Measurements from ENCODE around the gene LRRC4C. TPM values are rescaled to one million over a fixed set of nuclear protein-coding genes. Genes with fewer than 3 reads are reported as not detected.

LRRC4C gene
- total RNA-seq, 1 experiment from 2014 or later, result 0.15 TPM

GRCh38 chr11:40513281-40513680, 946.2 kb downstream of the LRRC4C start:
- Histone ChIP-seq H3K36me3 (ENCODE audit: control insufficient read depth, insufficient read depth, low read length) (no peaks in the 10 kb centered on the region), H3K27ac (ENCODE audit: low read length) (no peak overlapping the region), H3K4me1 (ENCODE audit: control insufficient read depth, insufficient read depth, low read length) (no peaks in the 10 kb centered on the region), H3K4me3 (ENCODE audit: low read depth in 2 of 2, low read length in 2 of 2) (no peak overlapping the region), H3K9me3 (ENCODE audit: control insufficient read depth, insufficient read depth, low read depth, low read length) (no peaks in the 10 kb centered on the region), H3K27me3 (ENCODE audit: control insufficient read depth, insufficient read depth, low read length) (no peaks in the 10 kb centered on the region)
- ChIA-PET CTCF (no interaction called here), POLR2A (no interaction called here)
- in situ Hi-C loops (cut with HindIII; ENCODE audit: low pct_unique_long_range_greater_than_20kb, low sequenced_read_pairs), result no loop called here
- DNase-seq (ENCODE audit: low read depth, low spot score), result no peak
- no TSS peak for BruUV-seq (replicated peaks)
- TF ChIP-seq POLR2AphosphoS5 (IDR thresholded peaks at IDR 0.05; ENCODE audit: low read depth, low read length) (no peak), REST (IDR thresholded peaks at IDR 0.05; ENCODE audit: insufficient read depth in 1 of 2, low read depth in 2 of 2, low read length in 1 of 2) (no peak), SIN3A (IDR thresholded peaks at IDR 0.05; ENCODE audit: borderline replicate concordance, insufficient read depth, low read depth, low read length) (no peak)
- 0 out of 2 replicates have a peak, but pooled peaks have one; percentile 17 for ATAC-seq
- intact Hi-C loops (cut with micrococcal nuclease; ENCODE audit: unreplicated experiment), result no loop called here

GRCh38 chr11:40508303-40508702, 951.1 kb downstream of the LRRC4C start:
- no peaks in the 10 kb centered on the region for H3K36me3 ChIP-seq (ENCODE audit: control insufficient read depth, insufficient read depth, low read length)
- ChIA-PET CTCF (no interaction called here), POLR2A (no interaction called here)
- H3K4me3 ChIP-seq (ENCODE audit: low read depth in 2 of 2, low read length in 2 of 2), result no peak overlapping the region
- TF ChIP-seq POLR2AphosphoS5 (IDR thresholded peaks at IDR 0.05; ENCODE audit: low read depth, low read length), result no peak
- TF ChIP-seq REST (IDR thresholded peaks at IDR 0.05; ENCODE audit: insufficient read depth in 1 of 2, low read depth in 2 of 2, low read length in 1 of 2), result no peak
- TF ChIP-seq SIN3A (IDR thresholded peaks at IDR 0.05; ENCODE audit: borderline replicate concordance, insufficient read depth, low read depth, low read length), result no peak
- TF ChIP-seq TCF7L2 (IDR thresholded peaks at IDR 0.05; ENCODE audit: low read depth, low read length), result no peak
- TF ChIP-seq CTCF (IDR thresholded peaks at IDR 0.05), result no peak
- no TSS peak for BruUV-seq (replicated peaks)
- intact Hi-C loops (cut with micrococcal nuclease; ENCODE audit: unreplicated experiment), result no loop called here
- no peak for DNase-seq (ENCODE audit: low read depth, low spot score)
- in situ Hi-C loops (cut with HindIII; ENCODE audit: low pct_unique_long_range_greater_than_20kb, low sequenced_read_pairs), result no loop called here
- ATAC-seq, result no peak
- H3K9me3 ChIP-seq (ENCODE audit: control insufficient read depth, insufficient read depth, low read depth, low read length), result no peaks in the 10 kb centered on the region
- no peaks in the 10 kb centered on the region for H3K4me1 ChIP-seq (ENCODE audit: control insufficient read depth, insufficient read depth, low read length)
- H3K27me3 ChIP-seq (ENCODE audit: control insufficient read depth, insufficient read depth, low read length), result no peaks in the 10 kb centered on the region
- no peak overlapping the region for H3K27ac ChIP-seq (ENCODE audit: low read length)

Measured in Panc1 (cell line).